SK-N-MC (cell line): Measurements from ENCODE around the gene TMEM131.

Source experiments
- EZH2 ChIP-seq: fragments of 200-600 bp; sonication (generic); IDR thresholded peaks from one replicate; pipeline ENCODE4 v1.6.1; 2017; ENCODE audit warnings: antibody characterized with exemption
- POLR2AphosphoS5 ChIP-seq: IDR thresholded peaks from 2 replicates; pipeline ENCODE4 v1.6.1; 2012; ENCODE audit warnings: mild to moderate bottlenecking, low read depth, low read length, borderline replicate concordance

DNA sequence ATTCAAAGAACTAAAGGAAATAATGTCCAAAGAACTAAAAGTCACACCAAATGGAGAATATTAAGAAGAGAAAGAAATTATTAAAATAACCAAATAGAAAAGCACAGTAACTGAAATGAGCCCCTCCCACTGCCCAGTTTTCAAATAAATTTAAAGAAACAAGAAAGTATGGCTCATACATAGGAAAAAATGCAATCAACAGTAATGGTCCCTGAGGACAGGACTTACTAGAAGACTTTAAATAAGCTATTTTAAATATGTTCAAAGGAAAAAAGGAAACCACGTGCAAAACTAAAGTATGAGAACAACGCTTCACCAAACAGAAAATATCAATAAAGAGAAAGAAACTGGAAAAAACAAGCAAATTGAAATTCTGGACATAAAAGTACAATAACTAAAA, 58.9 kb downstream of the TMEM131 start:
- TF ChIP-seq EZH2 (no peak), POLR2AphosphoS5 (no peak)
